Erythroblast (primary cell): ENCODE results near the gene PICK1.
"Not testable (repeated sequence)": the region's sequence is repeated elsewhere in the genome, so short reads cannot be mapped to it uniquely, and the experiment has no call there.

Experiments
- DNase-seq, 2 experiments: peaks; one replicate each; lab custom pipeline; 2025; lab: John Stamatoyannopoulos, UW
- GATA1 ChIP-seq: IDR thresholded peaks from 2 replicates; pipeline ENCODE4 v1.6.1; 2011; ENCODE audit warnings: low read depth, mild to moderate bottlenecking, control low read depth, low read length, moderate library complexity
- POLR2A ChIP-seq: IDR thresholded peaks from 2 replicates; pipeline ENCODE4 v1.6.1; 2011; ENCODE audit warnings: mild to moderate bottlenecking, low read length

Gene PICK1

DNA sequence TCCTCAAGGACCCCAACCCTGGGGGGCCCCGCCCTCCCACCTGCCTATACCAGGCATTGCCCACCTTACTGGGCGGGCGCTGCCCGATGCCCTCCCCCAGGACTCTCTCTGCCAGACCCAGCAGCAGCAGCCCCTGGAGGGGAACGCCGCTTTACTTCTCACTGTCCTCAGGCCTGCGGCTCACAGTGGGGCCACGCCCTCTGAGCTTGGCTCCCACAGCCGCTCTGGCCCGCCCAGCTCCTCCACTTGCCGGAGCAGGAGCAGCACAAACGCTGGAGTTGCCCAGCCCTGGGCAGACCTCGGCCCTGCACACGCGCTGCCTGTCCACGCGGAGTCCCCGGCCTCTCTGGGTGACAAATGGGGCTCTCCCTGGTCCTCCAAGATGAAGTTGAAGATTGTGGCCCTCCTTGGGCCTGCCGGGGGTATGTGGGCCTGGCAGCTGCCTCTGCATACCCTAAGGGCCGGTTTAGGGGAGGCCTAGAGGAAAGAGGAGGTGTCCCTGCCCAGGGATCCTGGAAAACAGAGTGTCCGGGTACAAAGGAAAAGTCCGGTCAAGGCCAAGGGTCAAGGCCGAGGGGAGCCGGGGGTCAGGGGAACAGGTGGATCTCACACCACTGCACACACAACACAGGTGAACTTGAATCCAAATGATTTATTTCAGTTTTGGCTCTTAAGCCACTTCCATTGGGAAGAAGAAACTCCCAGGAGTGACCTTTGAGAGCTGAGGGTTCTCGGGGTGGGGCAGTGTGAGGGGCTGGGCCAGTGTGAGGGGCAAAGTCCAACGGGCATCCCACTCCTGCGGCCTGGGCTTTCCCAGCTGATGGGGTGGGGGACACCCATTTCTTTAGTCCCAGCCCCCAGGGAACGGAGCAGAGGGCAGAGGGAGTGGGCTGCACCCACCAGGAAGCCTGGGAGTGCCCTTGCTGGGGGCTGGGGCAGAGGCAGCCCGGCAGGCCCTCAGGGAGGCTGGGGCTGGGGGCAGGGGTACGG is 54.0 kb downstream of the PICK1 start:
- TF ChIP-seq GATA1 (no peak), POLR2A (no peak)
- no peak for DNase-seq

DNA sequence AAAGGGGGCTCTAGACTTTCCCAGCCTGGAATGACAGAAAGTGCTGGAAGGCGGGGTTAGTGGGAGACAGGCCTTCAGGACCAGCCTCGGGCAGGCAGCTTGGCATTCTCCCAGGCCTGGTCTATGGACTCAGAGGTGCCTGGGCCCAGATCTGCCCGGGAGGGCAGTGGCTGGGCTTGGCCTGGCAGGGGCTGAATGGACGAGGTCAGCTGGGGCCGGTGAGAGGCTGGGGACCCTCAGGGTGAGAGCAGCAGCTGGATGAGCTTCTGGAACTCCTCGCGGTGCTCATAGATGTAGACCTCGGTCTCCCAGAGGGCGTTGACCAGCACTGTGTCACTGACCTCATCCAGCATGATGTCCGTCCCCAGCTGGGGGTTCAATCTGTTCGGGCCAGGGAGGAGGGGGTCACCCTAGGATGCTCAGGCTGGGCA is 54.7 kb downstream of the PICK1 start:
- DNase-seq, result no peak

DNA sequence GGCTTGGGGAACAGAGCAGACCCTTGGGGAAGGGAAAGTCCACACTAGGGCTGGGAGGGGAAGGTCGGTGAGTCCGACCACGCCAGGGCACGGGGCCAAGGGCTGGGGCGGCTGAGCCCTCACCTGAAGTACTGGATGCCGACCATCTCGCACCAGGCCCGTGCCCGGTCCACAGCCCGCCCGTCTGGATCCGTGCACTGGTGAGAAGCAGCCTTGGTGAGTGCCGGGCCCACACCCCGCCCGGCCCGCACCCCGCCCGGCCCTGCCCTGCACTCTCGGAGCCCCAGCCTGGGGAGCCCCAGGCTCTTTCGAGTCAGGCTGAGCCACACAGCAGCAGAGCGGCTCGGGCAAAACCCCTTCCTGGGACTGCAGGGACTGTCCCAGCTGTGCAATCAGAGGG is 55.2 kb downstream of the PICK1 start:
- TF ChIP-seq POLR2A, result no peak
- TF ChIP-seq GATA1, result no peak
- no peak for DNase-seq

More for the DNA sequence above, 54.7 kb downstream of the PICK1 start:
- TF ChIP-seq POLR2A (no peak), GATA1 (no peak)

DNA sequence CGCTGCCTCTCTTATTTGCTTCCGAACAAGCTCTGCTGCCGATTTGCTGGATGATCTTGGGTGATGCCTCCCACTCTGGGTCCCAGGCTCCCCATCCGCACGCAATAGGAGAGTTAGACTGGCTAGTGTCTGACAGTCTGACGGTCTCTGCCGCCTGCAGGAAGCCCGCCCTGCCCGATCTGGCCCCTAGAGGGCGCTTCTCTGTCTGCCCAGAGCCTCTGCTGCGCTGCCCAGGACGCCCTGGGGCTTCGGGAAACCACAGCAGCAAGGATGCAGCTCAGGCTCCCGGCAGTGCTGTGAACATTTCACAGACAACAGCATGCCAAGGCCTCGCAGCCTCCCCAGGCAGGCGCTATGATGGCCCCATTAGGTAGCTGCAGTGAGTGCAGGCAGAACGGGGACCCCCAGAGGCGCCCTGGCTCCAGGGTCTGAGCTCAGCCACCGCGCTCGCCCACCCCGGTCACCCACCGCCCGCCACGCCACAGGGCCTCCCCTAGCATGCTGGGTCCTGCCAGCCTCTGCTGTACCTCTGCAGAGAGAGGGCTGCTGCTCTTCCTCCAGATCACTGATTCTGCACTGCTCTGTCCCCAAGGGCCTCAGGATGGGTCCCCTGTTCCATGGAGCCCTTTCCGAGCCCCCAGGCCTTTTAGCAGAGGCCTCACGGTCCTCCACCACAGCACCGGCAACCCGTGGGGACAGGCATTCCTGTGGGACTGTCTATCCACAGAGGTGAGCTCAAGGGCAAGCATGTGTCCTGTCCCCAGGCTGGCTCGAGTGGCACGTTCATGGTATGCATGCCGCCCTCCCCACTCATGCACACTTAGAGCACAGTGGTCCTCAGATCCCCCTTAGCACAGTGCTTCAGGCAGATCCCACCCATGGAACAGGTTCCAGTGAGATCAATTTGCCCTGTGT is 57.5 kb downstream of the PICK1 start:
- peak; percentile 68 to 86 for DNase-seq
- TF ChIP-seq GATA1 (no peak), POLR2A (no peak)

DNA sequence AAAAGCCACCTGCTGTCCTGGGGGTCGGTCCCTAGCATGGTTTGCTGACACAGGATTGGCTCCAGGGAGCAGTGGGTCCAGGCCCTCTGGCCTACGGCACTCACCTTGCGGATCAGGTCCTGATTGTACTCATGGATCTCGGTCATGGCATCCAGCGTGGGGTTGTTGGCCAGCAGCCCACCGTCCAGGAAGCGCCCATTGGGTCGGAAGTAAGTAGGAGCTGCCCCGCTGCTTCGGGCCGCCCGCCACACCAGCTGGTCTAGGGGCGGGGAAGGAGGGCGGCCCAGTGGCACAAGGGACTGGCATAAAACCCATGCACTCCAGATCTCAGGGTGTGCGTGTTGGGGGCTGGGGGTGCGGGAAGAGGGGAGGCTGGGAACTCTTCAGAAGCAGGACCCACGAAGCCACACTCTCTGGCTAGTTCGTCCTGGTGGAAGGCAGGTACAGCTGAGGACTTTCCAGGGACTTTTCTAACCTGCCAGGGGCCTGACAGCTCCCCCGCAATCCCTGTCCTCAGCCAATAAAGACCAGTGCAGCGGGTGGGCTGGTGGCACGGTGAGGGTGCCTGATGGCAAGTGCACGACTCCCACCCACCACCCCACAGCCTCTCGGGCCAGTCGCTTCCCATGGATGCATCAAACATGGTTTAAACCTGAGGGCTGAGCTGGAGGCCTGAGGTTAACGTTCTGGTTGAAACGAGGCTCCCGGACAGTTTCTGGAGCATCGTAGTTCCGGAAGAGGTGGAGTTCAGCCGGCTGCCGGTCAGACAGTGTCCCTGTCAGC is 58.4 kb downstream of the PICK1 start:
- no peak for DNase-seq
- TF ChIP-seq POLR2A (no peak), GATA1 (no peak)

DNA sequence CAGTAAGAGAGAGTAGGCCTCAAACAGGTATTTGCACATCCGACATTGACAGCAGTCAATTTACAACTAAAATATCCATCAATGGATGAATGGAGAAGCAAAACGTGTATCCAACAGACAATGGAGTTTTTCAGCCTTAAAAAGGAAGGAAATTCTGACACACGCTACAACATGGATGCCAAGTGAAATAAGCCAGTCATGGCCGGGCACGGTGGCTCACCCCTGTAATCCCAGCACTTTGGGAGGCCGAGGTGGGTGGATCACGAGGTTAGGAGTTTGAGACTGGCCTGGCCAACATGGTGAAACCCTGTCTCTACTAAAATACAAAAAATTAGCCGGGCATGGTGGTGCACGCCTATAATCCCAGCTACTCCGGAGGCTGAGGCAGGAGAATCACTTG is 60.4 kb downstream of the PICK1 start:
- not testable (repeated sequence) for DNase-seq

DNA sequence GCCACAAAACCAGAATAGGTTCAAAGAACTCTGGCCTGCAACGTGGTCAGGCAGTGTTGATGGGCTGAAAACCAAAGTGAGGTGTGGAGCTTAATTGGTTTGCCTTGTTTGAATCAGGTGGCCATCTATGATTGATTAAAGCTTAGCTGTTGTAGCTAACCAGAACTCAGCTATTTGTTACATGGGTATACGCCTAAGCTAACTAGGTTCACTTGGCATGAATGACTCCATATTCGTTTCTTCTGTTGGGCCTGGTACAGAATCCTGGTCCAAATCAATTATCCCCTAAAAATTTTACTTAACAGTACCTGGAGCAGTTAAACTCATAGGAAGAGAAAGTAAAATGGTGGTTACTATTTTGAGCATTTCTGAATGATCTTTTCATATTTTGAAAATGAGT is 61.0 kb downstream of the PICK1 start:
- TF ChIP-seq GATA1 (no peak), POLR2A (no peak)
- DNase-seq, result no peak

DNA sequence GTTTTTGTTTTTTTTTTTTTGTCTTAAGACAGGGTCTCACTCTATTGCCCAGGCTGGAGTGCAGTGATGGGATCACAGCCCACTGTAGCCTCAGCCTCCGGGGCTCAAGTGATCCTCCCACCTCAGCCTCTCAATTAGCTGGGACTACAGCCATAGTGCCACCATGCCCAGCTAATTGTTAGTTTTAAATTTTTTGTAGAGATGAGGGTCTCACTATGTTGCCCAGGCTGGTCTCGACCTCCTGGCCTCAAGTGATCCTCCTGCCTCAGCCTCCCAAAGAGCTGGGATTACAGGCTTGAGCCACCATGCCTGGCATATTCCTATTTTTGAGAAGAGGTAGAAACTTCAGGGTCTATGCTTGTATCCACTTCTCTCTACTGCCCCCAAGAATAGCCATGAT is 61.5 kb downstream of the PICK1 start:
- not testable (repeated sequence) for DNase-seq

DNA sequence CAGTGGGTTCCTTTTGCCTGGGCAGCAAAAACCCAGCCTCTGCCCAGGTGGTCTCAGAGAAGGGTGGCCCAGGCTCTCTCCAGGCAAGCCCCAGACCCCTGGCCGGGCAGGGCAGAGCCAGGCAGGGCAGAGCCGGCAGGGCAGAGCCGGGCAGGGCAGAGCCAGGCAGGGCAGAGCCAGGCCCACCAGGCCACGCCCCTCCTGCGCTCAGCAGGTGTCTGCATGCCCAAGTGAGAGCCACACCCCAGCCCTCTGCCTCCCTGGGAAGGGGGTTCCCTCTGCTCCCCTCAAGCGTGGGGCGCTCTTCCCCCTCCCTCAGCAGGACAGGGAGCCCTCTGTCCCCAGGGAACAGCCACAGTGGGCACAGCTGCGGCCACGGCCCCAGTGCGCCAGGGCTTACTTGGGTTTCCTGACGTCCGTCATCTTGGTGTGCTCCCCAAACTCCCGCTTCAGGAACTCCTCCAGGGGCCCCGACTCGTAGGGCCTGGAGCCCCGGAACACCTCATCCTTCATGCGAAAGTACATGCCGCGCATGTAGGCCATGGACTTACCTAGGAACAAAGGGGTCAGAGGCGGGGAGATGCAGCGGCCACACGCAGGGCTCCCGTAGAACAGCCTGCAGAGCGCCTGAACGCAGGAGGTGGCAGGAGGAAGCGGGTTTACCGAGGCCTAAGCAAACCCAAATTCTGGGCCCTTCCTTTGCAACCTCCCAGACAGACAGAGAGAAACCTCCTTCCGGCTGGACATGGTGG is 63.3 kb downstream of the PICK1 start:
- TF ChIP-seq GATA1, result no peak
- no peak for TF ChIP-seq POLR2A
- DNase-seq, result no peak

DNA sequence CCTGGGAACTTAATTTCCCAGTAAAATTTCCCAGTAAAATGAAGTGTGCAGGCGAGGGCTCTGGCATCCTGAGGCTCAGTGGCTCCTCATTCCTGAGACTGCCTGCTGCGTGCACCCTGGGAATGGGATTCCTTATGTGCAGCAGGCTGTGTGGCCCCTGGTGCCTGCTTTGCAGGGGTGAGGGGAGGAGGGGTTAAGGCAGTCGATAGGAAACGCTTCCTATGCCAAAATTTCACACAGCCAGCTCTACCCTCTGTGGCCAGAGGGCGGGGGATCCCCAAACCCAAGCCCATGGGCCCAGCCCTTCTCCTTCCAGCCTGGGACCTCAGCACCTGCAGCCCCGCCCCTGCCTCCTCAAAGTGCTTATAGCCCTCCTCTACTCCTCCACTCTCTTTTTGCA is 65.4 kb downstream of the PICK1 start:
- TF ChIP-seq GATA1 (no peak), POLR2A (no peak)
- DNase-seq, result no peak

DNA sequence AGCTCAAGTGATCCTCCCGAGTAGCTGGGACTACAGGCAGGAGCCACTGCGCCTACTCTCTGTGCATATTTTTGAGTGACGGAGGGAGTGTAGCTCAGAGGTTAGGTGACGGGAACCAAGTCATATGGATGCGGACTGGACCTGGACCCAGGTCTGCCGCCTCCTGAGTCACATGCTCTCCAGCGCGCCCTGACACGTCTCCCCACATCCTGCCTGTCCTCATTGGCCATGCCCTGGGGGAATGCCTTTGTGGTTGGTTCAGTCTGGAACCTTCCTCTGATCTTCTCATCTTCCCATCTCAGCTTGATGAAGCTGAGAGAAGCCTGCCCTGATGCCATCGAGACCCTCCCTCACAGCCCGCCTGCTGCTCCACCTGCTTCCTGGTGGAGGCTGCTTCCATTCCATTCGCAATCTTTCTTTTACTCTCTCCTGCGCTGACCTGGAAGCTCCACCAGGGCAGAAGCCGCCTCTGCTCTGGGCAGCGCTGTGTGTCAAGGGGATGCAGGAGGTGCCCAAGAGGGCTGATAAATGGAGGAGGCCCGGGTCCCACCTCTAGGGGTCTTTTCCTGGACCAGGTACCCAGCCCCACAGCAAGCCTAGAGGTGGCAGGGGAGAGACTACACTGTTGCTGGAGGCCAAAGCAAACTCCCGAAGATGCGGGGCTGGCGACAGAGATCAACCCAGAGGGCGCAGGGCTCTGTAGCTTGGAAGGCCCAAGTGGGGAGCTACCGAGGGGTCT is 67.2 kb downstream of the PICK1 start:
- TF ChIP-seq POLR2A (no peak), GATA1 (no peak)
- no peak for DNase-seq

DNA sequence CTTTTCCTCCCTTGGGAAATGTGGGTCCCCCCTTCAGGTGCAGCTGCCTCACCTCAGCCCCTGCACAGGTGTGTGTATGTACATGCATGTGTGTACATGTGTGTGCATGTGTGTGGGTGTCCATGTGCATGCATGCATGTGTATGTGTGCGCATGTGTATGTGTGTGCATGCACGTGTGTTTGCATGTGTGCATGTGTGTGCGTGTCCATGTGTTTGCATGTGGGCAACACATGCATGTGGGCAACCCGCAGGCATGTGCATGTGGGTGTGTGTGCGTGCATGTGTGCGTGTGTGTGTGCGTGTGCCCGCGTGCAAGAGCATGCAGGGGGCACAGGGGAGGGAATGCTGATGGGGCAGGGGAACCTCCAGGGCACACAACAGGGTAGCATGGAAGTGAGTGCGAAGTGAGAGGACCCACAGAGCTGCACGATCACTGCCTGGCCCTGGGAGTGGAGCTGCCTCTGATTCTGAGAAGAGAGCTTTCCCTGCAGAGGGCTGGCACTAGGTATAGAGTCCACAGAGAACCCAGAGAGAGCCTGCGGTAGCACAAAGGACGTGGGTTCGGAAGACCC is 67.9 kb downstream of the PICK1 start:
- no peak for DNase-seq
- no peak for TF ChIP-seq POLR2A
- no peak for TF ChIP-seq GATA1
